OCI-LY1 (cell line): ENCODE measurements around the gene MERTK.

Experiments
- H2AFZ ChIP-seq: fragments of 200-600 bp; sonication (generic), shearing (Covaris generic); 2 replicates; pipeline ENCODE4 v1.6.0; 2014; ENCODE audit warnings: antibody characterized with exemption, mild to moderate bottlenecking, low read length
- H3F3A ChIP-seq: fragments of 200-600 bp; sonication (generic), shearing (Covaris generic); 2 replicates; pipeline ENCODE4 v1.6.0; 2014; ENCODE audit warnings: mild to moderate bottlenecking, antibody characterized with exemption, low read length, moderate library complexity; ENCODE audit not compliant: insufficient read depth
- H3K27ac ChIP-seq: fragments of 200-600 bp; sonication (generic); 2 replicates; pipeline ENCODE4 v1.5.1; 2014; ENCODE audit warnings: low read length, mixed run types, mild to moderate bottlenecking, low read depth; ENCODE audit not compliant: poor library complexity, severe bottlenecking
- H3K27me3 ChIP-seq: fragments of 200-600 bp; sonication (generic); 2 replicates; pipeline ENCODE4 v1.6.0; 2014; ENCODE audit warnings: antibody characterized with exemption, mild to moderate bottlenecking, low read length, moderate library complexity; ENCODE audit not compliant: insufficient read depth
- H3K36me3 ChIP-seq: fragments of 200-600 bp; sonication (generic); 2 replicates; pipeline ENCODE4 v1.6.1; 2014; ENCODE audit warnings: mild to moderate bottlenecking, antibody characterized with exemption, low read length, moderate library complexity, mixed read lengths; ENCODE audit not compliant: insufficient read depth
- H3K4me1 ChIP-seq: fragments of 200-600 bp; sonication (generic); 2 replicates; pipeline ENCODE4 v1.5.1; 2014; ENCODE audit warnings: mild to moderate bottlenecking, low read length, moderate library complexity; ENCODE audit not compliant: insufficient read depth, severe bottlenecking
- H3K4me2 ChIP-seq: fragments of 200-600 bp; sonication (generic), shearing (Covaris generic); 2 replicates; pipeline ENCODE4 v1.6.1; 2014; ENCODE audit warnings: low read length
- H3K4me3 ChIP-seq: fragments of 200-600 bp; sonication (generic); 2 replicates; pipeline ENCODE4 v1.5.1; 2014; ENCODE audit warnings: low read length, low read depth, mild to moderate bottlenecking, mixed read lengths; ENCODE audit not compliant: poor library complexity, severe bottlenecking
- H3K79me2 ChIP-seq: fragments of 200-600 bp; shearing (Covaris generic); 2 replicates; pipeline ENCODE4 v1.6.1; 2016; ENCODE audit warnings: mixed run types, low read length, mixed read lengths; ENCODE audit not compliant: insufficient read depth
- H3K9ac ChIP-seq: fragments of 200-600 bp; sonication (generic), shearing (Covaris generic); 2 replicates; pipeline ENCODE4 v1.6.1; 2014; ENCODE audit warnings: mild to moderate bottlenecking, low read length, mixed read lengths
- H3K9me2 ChIP-seq: fragments of 200-600 bp; sonication (generic), shearing (Covaris generic); 2 replicates; pipeline ENCODE4 v1.6.1; 2014; ENCODE audit warnings: low read depth, mild to moderate bottlenecking, low read length, mixed read lengths
- H3K9me3 ChIP-seq: fragments of 200-600 bp; shearing (Covaris generic); 2 replicates; pipeline ENCODE4 v1.6.1; 2014; ENCODE audit warnings: low read length, mixed read lengths
- H4K20me1 ChIP-seq: fragments of 200-600 bp; sonication (generic), shearing (Covaris generic); 2 replicates; pipeline ENCODE4 v1.6.0; 2016; ENCODE audit warnings: mild to moderate bottlenecking, low read length; ENCODE audit not compliant: insufficient read depth
- CTCF ChIP-seq: fragments of 200-600 bp; sonication (generic), shearing (Covaris generic); IDR thresholded peaks from 2 replicates; pipeline ENCODE4 v1.5.1; 2017; ENCODE audit warnings: mild to moderate bottlenecking, antibody characterized with exemption, low read length, moderate library complexity, mixed read lengths
- EZH2 ChIP-seq: fragments of 200-600 bp; sonication (generic), shearing (Covaris generic); IDR thresholded peaks from 2 replicates; pipeline ENCODE4 v1.8.0; 2017; ENCODE audit warnings: borderline replicate concordance, mixed run types, mild to moderate bottlenecking, antibody characterized with exemption, low read length, moderate library complexity, mixed read lengths

Gene MERTK

DNA sequence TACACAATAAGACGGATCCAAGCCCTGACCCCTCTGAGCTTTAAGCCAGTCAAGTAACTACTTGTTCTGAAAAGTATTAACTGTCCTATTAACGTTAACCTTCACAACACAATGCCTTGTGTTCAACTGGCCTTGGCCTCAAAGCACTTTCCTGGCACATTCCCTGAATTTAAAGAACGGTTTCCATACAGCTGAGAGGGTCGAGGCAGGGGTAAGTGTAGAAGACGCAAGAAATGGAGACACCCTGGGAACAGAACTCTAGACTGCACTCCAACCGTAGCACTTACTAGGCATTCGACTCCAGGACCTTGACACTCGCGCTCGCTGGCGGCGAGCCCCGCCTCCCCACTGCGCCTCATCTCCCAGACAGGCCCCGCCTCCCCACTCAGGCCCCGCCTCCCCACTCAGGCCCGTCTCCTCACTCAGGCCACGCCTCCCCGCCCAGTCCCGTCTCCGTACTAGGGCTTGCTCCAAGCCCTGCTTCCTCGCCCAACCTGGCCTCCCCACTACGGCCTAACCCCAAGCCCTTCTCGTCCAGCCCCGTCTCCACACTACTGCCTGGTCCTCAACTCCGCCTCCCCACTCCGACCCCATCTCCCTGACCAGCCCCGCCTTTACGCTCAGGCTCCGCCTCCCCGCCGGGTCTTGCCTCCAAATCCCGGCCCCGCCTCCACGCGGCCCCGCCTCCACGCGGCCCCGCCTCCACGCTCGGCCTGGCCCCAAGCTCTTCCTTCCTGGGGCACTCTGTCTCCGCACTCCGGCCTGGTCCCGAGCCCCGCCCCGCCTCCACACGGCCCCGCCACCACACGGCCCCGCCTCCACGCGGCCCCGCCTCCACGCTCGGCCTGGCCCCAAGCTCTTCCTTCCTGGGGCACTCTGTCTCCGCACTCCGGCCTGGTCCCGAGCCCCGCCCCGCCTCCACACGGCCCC lies 155.8 kb downstream of the MERTK start:
- Histone ChIP-seq H3K27me3 (no peaks in the 10 kb centered on the region), H3F3A (no peaks in the 10 kb centered on the region), H3K9me2 (no peaks in the 10 kb centered on the region), H3K9me3 (no peaks in the 10 kb centered on the region), H3K36me3 (no peaks in the 10 kb centered on the region; the same call in 1 of the 2 replicates), H3K9ac (peak overlapping the region; percentile 60), H3K4me3 (peak overlapping the region; percentile 77), H3K4me2 (peak overlapping the region; percentile 85), H3K27ac (peak overlapping the region; percentile 81), H2AFZ (0 out of 2 replicates have a peak overlapping the region, but pooled peaks have one; percentile 68), H3K4me1 (peaks cover 19% of the 10 kb centered on the region), H3K79me2 (peaks cover 14% of the 10 kb centered on the region), H4K20me1 (no peaks in the 10 kb centered on the region)
- TF ChIP-seq EZH2 (no peak), CTCF (no peak)

DNA sequence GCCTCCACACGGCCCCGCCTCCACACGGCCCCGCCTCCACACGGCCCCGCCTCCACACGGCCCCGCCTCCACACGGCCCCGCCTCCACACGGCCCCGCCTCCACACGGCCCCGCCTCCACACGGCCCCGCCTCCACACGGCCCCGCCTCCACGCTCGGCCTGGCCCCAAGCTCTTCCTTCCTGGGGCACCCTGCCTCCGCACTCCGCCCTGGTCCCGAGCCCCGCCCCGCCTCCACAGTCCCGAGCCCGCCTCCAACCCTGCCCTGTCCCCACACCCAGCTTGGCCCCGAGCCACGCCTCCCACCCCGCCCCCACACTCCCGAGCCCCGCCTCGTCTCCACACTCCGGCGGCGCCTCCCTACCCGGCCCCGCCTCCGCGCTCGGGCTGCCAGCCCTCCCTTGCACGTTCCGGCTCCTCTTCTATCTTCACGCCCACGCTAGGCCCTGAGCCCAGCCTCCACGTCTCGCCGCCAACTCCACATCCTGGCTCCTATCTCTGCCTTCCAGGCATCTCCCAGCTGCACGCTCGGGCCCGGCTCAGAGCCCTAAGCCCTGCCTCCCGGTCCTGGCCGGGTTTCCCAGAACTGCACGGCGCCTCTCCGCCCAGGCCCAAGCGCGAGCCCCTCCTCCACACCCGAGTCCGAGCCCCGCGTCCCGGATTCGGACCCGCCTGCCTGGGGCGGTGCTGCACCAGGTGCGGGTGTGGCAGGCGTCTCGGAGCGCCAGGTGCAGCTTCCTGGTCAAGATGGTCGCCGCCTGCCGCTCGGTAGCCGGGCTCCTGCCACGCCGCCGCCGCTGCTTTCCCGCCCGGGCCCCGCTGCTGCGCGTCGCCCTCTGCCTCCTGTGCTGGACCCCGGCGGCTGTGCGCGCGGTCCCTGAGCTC lies 156.7 kb downstream of the MERTK start, which contains the start of gene TMEM87B:
Gene TMEM87B, plus strand, starts transcription at position 423 of the 883 bp plus-strand sequence. Its CDS starts 323 bp downstream, at position 746.
- Histone ChIP-seq H3K4me2 (peak within 1 kb of the TSS; percentile 85), H2AFZ (no peak within 1 kb of the TSS), H3K9ac (peak within 1 kb of the TSS; percentile 79), H3K27me3 (no peaks in the 10 kb centered on the region), H3K4me1 (peaks cover 22% of the 10 kb centered on the region), H3K4me3 (peak within 1 kb of the TSS; percentile 96), H3K9me2 (no peaks in the 10 kb centered on the region), H3F3A (no peaks in the 10 kb centered on the region), H3K9me3 (no peaks in the 10 kb centered on the region), H3K27ac (peak within 1 kb of the TSS; percentile 81), H3K36me3 (peaks cover 6% of the 10 kb centered on the region), H4K20me1 (no peaks in the 10 kb centered on the region), H3K79me2 (peaks cover 14% of the 10 kb centered on the region)
- no peak for TF ChIP-seq EZH2
- no peak for TF ChIP-seq CTCF

DNA sequence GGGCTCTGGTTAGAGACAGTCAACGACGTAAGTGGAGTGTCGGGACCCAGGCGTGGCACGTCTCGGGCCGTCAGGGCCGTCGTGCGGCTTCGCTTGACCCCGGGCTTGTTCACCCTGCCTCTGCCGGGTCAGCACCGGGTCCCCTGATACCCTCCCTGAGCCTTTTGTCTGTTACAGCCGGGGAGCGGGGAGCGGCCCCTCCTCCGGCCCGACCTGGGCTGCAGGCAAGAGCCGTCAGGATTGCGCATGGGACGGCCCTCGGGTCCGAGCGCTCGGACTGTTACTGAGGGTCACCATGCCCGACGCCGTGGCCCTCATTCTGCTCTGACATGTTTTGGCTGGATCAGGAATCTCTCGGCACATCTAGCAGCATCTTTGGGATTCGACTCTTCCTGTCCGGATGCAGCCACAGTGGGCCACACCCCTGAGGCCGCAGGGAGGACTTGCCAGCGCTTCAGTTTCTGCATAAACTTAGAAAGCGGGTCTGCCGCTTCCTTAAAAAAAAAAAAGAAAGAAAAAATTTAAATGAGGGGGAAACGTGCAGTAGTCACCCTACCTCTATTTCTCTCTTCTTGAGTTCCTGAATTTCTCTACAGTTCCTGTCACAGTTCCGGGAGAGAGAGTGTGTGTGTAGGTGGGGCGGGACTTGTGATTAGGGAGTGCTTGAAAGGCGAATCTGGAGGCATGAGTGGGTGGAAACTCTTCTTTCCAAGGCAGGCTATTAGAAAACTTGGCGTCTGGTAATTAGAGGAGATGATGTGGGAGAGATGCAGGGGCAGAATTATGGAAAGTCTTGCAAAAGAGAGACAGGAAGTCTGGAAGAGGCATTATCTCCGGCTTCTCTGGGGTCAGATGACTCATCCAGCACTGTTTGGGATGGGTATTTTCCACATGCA lies 157.6 kb downstream of the MERTK start:
- H3K4me1 ChIP-seq: peaks cover 22% of the 10 kb centered on the region
- peak overlapping the region; percentile 77 for H3K4me2 ChIP-seq
- no peak overlapping the region for H2AFZ ChIP-seq
- H3K27me3 ChIP-seq: no peaks in the 10 kb centered on the region
- peaks cover 14% of the 10 kb centered on the region for H3K79me2 ChIP-seq
- peak overlapping the region; percentile 79 for H3K9ac ChIP-seq
- H3K9me2 ChIP-seq: no peaks in the 10 kb centered on the region
- H3K36me3 ChIP-seq: peaks cover 12% of the 10 kb centered on the region
- peak overlapping the region; percentile 96 for H3K4me3 ChIP-seq
- TF ChIP-seq EZH2: no peak
- TF ChIP-seq CTCF: no peak
- no peaks in the 10 kb centered on the region for H3F3A ChIP-seq
- no peaks in the 10 kb centered on the region for H3K9me3 ChIP-seq
- H3K27ac ChIP-seq: peak overlapping the region; percentile 45
- no peaks in the 10 kb centered on the region for H4K20me1 ChIP-seq
